IMR-90 (cell line): ENCODE results near the gene CACNB3.

ENCODE experiments used
- FOS ChIP-seq: fragments of 150-350 bp; IDR thresholded peaks from 2 replicates; pipeline ENCODE4 v1.6.1; 2016; ENCODE audit warnings: low read depth, low read length
- SMC3 ChIP-seq: fragments of 150-350 bp; IDR thresholded peaks from 2 replicates; pipeline ENCODE4 v1.6.1; 2016; ENCODE audit warnings: low read depth, mild to moderate bottlenecking, antibody characterized with exemption, low read length, moderate library complexity
- TF ChIP-seq, protein P1 (sequence below): conservative IDR thresholded peaks from 2 replicates; pipeline ENCODE4 v1.5.1; 2012; ENCODE audit warnings: mild to moderate bottlenecking, low read depth, low read length, improper control_type of control experiment
- TF ChIP-seq, protein P2 (sequence below): fragments of 150-350 bp; IDR thresholded peaks from 2 replicates; pipeline ENCODE4 v1.6.1; 2017; ENCODE audit warnings: mild to moderate bottlenecking, antibody characterized with exemption, low read length, low read depth
- TF ChIP-seq, protein P3 (sequence below): fragments of 150-350 bp; IDR thresholded peaks from 2 replicates; pipeline ENCODE4 v1.6.1; 2016; ENCODE audit warnings: low read depth, mild to moderate bottlenecking, low read length, moderate library complexity, borderline replicate concordance

DNA sequence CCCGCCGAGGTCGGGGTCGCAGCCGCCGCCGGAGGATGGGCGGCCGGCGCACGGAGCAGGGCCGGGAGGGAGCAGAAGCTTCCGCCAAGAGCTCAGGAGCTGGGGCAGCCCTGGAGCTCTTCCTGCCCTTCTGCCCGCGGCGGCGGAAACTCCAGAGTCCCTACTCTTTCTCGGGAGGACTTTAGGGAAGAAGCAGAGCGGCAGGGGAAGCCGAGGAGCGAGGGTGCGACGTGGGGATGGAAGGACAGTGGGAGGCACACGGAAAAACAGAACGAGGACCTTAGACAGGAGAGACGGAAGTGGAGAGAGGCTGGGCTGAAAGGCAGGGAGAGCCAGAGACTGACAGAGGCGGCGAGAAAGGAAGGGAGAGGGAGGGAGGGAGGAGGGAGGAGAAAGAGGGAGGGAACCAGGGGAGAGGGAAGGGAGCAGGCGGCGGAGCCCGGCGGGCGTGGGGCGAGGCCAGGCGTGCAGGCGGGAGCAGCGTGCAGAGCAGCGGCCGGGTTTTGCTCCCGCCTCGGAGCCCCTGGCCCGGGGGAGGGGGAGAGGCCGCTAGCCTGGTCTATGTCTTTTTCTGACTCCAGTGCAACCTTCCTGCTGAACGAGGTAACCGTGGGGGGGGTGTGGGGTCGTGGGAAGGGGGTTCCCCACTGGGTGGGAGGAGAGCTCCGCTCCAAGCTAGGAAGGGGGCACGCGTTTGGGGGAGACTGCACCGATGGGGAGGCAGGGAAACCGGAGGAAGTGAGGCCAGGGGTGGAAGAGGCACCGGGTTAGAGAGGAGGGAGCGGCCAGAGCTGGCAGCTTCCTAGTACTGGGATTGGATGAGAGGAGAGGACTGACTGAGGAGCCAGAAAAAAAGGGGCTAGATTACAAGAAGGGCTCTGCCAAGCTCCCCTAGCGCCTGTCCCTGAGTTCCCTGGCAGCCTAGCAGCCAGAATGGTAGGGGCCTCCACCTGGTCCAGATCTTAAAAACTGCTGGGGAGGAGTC is 2.9 kb upstream of the CACNB3 start:
- TF ChIP-seq, protein P1, sequence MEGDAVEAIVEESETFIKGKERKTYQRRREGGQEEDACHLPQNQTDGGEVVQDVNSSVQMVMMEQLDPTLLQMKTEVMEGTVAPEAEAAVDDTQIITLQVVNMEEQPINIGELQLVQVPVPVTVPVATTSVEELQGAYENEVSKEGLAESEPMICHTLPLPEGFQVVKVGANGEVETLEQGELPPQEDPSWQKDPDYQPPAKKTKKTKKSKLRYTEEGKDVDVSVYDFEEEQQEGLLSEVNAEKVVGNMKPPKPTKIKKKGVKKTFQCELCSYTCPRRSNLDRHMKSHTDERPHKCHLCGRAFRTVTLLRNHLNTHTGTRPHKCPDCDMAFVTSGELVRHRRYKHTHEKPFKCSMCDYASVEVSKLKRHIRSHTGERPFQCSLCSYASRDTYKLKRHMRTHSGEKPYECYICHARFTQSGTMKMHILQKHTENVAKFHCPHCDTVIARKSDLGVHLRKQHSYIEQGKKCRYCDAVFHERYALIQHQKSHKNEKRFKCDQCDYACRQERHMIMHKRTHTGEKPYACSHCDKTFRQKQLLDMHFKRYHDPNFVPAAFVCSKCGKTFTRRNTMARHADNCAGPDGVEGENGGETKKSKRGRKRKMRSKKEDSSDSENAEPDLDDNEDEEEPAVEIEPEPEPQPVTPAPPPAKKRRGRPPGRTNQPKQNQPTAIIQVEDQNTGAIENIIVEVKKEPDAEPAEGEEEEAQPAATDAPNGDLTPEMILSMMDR, result no peak
- no peak for TF ChIP-seq SMC3
- no peak for TF ChIP-seq FOS
- TF ChIP-seq, protein P2, sequence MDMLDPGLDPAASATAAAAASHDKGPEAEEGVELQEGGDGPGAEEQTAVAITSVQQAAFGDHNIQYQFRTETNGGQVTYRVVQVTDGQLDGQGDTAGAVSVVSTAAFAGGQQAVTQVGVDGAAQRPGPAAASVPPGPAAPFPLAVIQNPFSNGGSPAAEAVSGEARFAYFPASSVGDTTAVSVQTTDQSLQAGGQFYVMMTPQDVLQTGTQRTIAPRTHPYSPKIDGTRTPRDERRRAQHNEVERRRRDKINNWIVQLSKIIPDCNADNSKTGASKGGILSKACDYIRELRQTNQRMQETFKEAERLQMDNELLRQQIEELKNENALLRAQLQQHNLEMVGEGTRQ, result no peak
- TF ChIP-seq, protein P3, sequence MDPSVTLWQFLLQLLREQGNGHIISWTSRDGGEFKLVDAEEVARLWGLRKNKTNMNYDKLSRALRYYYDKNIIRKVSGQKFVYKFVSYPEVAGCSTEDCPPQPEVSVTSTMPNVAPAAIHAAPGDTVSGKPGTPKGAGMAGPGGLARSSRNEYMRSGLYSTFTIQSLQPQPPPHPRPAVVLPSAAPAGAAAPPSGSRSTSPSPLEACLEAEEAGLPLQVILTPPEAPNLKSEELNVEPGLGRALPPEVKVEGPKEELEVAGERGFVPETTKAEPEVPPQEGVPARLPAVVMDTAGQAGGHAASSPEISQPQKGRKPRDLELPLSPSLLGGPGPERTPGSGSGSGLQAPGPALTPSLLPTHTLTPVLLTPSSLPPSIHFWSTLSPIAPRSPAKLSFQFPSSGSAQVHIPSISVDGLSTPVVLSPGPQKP, result no peak
